Suprapubic skin (tissue), 4 donors: ENCODE data around the gene GCNT1. TPM values are rescaled to one million over a fixed set of nuclear protein-coding genes. Genes with fewer than 3 reads are reported as not detected.
"Not testable (repeated sequence)": the region's sequence is repeated elsewhere in the genome, so short reads cannot be mapped to it uniquely, and the experiment has no call there.

Source experiments
- DNase-seq, 2 donors: peaks; one replicate each; pipeline ENCODE4 v3.0.0-alpha.2; 2019; ENCODE audit warnings: low spot score in 2 of 2
- H3K27ac ChIP-seq: fragments of 200-600 bp; sonication (generic); one replicate; pipeline ENCODE4 v1.5.1; 2019
- H3K27me3 ChIP-seq: fragments of 200-600 bp; sonication (generic); one replicate; pipeline ENCODE4 v1.5.1; 2019
- H3K36me3 ChIP-seq: fragments of 200-600 bp; sonication (generic); one replicate; pipeline ENCODE4 v1.5.1; 2019
- H3K4me1 ChIP-seq: fragments of 200-600 bp; sonication (generic); one replicate; pipeline ENCODE4 v1.5.1; 2019
- H3K4me3 ChIP-seq: fragments of 200-600 bp; sonication (generic); one replicate; pipeline ENCODE4 v1.5.1; 2019; ENCODE audit warnings: mild to moderate bottlenecking
- H3K9me3 ChIP-seq: fragments of 200-600 bp; sonication (generic); one replicate; pipeline ENCODE4 v1.5.1; 2019
- EP300 ChIP-seq: sonication (generic); formaldehyde crosslinking; IDR thresholded peaks from one replicate; pipeline ENCODE4 v1.6.1; 2017; ENCODE audit warnings: antibody characterized with exemption
- POLR2A ChIP-seq, 2 donors: fragments of 450-650 bp; IDR thresholded peaks; one replicate each; pipeline ENCODE4 v1.6.1; 2017; ENCODE audit warnings: antibody characterized with exemption in 2 of 2, mild to moderate bottlenecking in 2 of 2, moderate library complexity in 2 of 2
- POLR2AphosphoS5 ChIP-seq, 3 donors: sonication (generic); formaldehyde crosslinking; IDR thresholded peaks; one replicate each; pipeline ENCODE4 v1.6.1; 2017; ENCODE audit warnings: antibody characterized with exemption in 3 of 3
- WGBS: methylation state at CpG from one replicate; pipeline ENCODE4 v1.1.5; 2018; 5-methylcytosine and 5-hydroxymethylcytosine counted together
- total RNA-seq, 4 donors: library from RNA; depleted of rRNA; stranded (reverse); fragments of >200 nt; gene quantifications; one replicate each; pipeline ENCODE4 v1.1.0, GENCODE V29; 2016
- TF ChIP-seq, protein P1 (sequence below), 2 donors: fragments of 200-600 bp in 1 of 2; fragments of 450-650 bp in 1 of 2; sonication (generic) in 1 of 2; IDR thresholded peaks; one replicate each; pipeline ENCODE4 v1.5.1; 2016 to 2019; ENCODE audit warnings: antibody characterized with exemption in 2 of 2, mild to moderate bottlenecking in 1 of 2, moderate library complexity in 1 of 2

GCNT1 gene
- total RNA-seq, 4 donors from 2014 or later = 1.0 to 7.9 (median 5.4) TPM

DNA sequence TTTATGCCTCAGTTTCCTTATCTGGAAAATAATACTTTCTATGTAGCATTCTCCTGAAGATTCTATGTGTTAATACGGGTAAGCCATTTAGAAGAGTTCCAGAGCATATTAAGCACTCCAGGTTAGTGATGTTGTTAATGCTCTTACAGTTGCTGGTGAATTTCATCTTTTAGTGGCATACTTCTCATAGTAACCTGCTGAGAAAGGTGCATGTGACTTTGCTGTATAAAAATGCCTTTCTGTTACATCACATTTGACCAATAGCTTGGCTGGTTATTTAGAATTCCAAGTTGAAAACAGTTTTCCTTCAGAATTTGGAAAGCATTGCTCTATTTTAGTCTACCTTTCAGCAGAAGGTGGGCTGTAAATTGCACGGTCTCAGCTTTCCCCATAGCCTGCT, 27.2 kb downstream of the GCNT1 start:
- H3K36me3 ChIP-seq = no peaks in the 10 kb centered on the region
- no peaks in the 10 kb centered on the region for H3K27me3 ChIP-seq
- H3K9me3 ChIP-seq = no peaks in the 10 kb centered on the region
- no peak for DNase-seq
- no peak overlapping the region for H3K4me3 ChIP-seq
- TF ChIP-seq POLR2A (IDR thresholded peaks at IDR 0.05) = no peak
- H3K4me1 ChIP-seq = no peaks in the 10 kb centered on the region
- H3K27ac ChIP-seq = no peak overlapping the region
- 89% methylated on average over 2 of the region's 2 CpGs for WGBS

DNA sequence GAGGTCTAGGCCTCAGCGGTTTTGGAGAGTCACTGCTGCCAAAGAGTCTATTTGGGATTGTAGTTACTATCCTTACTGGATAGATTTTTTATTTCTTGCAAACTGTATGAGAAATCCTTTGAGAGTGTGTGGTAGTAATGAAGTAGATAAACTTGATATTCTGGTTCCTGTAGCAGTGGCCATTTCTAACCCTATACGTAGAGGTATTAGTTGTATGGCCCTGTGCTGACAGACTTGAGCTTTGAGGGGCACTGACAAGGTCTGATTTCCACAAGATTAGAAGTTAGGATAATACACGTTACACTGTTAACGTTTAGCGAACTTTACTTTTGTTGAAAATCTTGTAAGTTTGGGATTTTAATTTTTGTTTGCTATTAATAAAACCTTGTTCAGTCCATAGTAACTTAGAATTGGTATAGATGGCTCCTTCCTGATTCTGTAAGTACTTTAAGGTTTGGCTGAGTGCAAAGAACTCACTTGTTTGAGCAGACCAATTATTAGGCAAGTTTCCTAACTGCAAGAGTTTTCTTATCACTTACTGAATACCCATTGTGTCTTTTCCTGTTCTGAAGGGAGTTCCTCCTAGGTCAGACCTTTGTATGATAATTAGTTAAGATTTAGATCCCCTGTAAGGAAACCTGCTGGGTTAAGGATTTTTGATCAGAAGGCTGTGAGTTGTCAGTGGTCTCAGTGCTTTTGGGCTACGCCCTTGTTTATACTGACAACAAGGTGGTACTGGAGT, 31.4 kb downstream of the GCNT1 start:
- TF ChIP-seq POLR2AphosphoS5 (IDR thresholded peaks at IDR 0.05) = no peak
- TF ChIP-seq, protein P1, sequence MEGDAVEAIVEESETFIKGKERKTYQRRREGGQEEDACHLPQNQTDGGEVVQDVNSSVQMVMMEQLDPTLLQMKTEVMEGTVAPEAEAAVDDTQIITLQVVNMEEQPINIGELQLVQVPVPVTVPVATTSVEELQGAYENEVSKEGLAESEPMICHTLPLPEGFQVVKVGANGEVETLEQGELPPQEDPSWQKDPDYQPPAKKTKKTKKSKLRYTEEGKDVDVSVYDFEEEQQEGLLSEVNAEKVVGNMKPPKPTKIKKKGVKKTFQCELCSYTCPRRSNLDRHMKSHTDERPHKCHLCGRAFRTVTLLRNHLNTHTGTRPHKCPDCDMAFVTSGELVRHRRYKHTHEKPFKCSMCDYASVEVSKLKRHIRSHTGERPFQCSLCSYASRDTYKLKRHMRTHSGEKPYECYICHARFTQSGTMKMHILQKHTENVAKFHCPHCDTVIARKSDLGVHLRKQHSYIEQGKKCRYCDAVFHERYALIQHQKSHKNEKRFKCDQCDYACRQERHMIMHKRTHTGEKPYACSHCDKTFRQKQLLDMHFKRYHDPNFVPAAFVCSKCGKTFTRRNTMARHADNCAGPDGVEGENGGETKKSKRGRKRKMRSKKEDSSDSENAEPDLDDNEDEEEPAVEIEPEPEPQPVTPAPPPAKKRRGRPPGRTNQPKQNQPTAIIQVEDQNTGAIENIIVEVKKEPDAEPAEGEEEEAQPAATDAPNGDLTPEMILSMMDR (IDR thresholded peaks at IDR 0.05) = no peak
- no peak for TF ChIP-seq POLR2A (IDR thresholded peaks at IDR 0.05)
- TF ChIP-seq EP300 = no peak
- Histone ChIP-seq H3K27me3 (no peaks in the 10 kb centered on the region), H3K9me3 (no peaks in the 10 kb centered on the region), H3K4me3 (no peak overlapping the region), H3K36me3 (no peaks in the 10 kb centered on the region), H3K4me1 (no peaks in the 10 kb centered on the region), H3K27ac (no peak overlapping the region)
- WGBS = 87% methylated on average over 6 of the region's 6 CpGs
- DNase-seq = no peak

DNA sequence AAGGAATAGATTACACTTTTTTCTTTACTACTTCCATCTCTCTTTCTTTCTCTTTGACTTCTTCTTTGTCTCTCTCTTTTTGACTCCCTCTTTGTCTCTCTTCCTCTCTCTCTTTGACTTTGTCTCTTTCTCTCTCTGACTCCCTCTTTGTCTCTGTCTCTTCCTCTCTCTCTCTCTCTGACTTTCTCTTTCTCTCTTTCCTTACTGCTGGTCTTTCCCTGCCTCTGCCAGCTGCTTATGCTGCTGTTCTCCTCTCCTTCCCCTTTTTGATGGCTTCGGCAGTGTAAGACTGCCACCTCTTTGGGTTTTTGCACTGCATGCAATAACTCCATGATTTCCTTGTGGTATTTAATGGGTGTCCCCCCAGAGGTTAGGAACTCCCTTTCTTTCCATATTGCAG, 32.1 kb downstream of the GCNT1 start:
- not testable (repeated sequence) for H3K4me1 ChIP-seq, H3K4me3 ChIP-seq, DNase-seq, H3K36me3 ChIP-seq, H3K27ac ChIP-seq, H3K27me3 ChIP-seq, H3K9me3 ChIP-seq
- 88% methylated on average over 1 of the region's 1 CpG for WGBS

- 79% methylated on average over 1 of the region's 1 CpG for WGBS
- H3K27ac ChIP-seq, DNase-seq, H3K4me3 ChIP-seq, H3K36me3 ChIP-seq, H3K4me1 ChIP-seq, H3K27me3 ChIP-seq, H3K9me3 ChIP-seq: not testable (repeated sequence)
Measured at GRCh38 chr9:76493496-76493895, 34.5 kb downstream of the GCNT1 start.

GRCh38 chr9:76500061-76500460, 41.1 kb downstream of the GCNT1 start:
- no peak overlapping the region for H3K4me3 ChIP-seq
- H3K27me3 ChIP-seq = no peaks in the 10 kb centered on the region
- H3K4me1 ChIP-seq = no peaks in the 10 kb centered on the region
- no peak for DNase-seq
- WGBS = 90% methylated on average over 1 of the region's 1 CpG
- H3K36me3 ChIP-seq = no peaks in the 10 kb centered on the region
- no peaks in the 10 kb centered on the region for H3K9me3 ChIP-seq
- H3K27ac ChIP-seq = no peak overlapping the region
- TF ChIP-seq POLR2A (IDR thresholded peaks at IDR 0.05) (no peak), EP300 (no peak), POLR2AphosphoS5 (IDR thresholded peaks at IDR 0.05) (no peak)
- TF ChIP-seq, protein P1 (IDR thresholded peaks at IDR 0.05) = no peak

DNA sequence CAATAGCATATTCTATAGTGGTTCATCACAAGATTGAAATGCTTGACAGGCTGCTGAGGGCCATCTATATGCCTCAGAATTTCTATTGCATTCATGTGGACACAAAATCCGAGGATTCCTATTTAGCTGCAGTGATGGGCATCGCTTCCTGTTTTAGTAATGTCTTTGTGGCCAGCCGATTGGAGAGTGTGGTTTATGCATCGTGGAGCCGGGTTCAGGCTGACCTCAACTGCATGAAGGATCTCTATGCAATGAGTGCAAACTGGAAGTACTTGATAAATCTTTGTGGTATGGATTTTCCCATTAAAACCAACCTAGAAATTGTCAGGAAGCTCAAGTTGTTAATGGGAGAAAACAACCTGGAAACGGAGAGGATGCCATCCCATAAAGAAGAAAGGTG, 43.8 kb downstream of the GCNT1 start:
- H3K4me3 ChIP-seq = no peak overlapping the region
- TF ChIP-seq POLR2AphosphoS5 (IDR thresholded peaks at IDR 0.05) (no peak), EP300 (no peak), POLR2A (IDR thresholded peaks at IDR 0.05) (no peak)
- TF ChIP-seq, protein P1 (IDR thresholded peaks at IDR 0.05) = no peak
- no peak overlapping the region for H3K27ac ChIP-seq
- no peaks in the 10 kb centered on the region for H3K4me1 ChIP-seq
- H3K27me3 ChIP-seq = no peaks in the 10 kb centered on the region
- WGBS = 84% methylated on average over 6 of the region's 6 CpGs
- no peak for DNase-seq
- H3K36me3 ChIP-seq = no peaks in the 10 kb centered on the region
- H3K9me3 ChIP-seq = no peaks in the 10 kb centered on the region

DNA sequence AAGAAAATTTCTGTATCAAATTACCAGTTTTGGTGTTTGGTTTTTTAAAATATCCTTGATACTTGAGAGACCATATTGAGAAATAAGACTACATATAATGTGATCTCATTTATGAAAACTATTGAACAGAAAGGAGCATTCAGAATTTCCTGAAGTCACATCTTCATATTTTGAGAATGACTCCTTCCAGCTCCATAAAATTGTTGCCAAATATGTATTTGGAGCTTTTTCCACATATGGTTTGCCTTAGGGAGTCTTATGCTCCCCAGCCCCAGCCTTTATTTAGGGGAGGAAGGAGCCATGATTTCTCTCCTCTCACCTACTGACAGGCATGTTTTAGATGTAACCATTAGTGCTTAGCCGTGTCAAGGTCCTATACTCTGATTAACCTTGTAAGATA, 51.1 kb downstream of the GCNT1 start:
- 90% methylated on average over 1 of the region's 1 CpG for whole genome bisulfite sequencing

More for the DNA sequence above, 51.1 kb downstream of the GCNT1 start:
- no peak for TF ChIP-seq POLR2A (IDR thresholded peaks at IDR 0.05)
- TF ChIP-seq, protein P1 (IDR thresholded peaks at IDR 0.05) = no peak
- TF ChIP-seq EP300 = no peak
- no peak for TF ChIP-seq POLR2AphosphoS5 (IDR thresholded peaks at IDR 0.05)
- Histone ChIP-seq H3K9me3 (no peaks in the 10 kb centered on the region), H3K27ac (no peak overlapping the region), H3K27me3 (no peaks in the 10 kb centered on the region), H3K36me3 (no peaks in the 10 kb centered on the region), H3K4me3 (no peak overlapping the region), H3K4me1 (no peaks in the 10 kb centered on the region)
- no peak for DNase-seq
